Choroid plexus epithelial cell (primary cell): ENCODE data around the gene KIF5B.
A peak's percentile ranks its signal among the peaks of the same experiment; 100 is the strongest.
"Not testable (repeated sequence)": the region's sequence is repeated elsewhere in the genome, so short reads cannot be mapped to it uniquely, and the experiment has no call there.

Experiments
- DNase-seq: peaks from one replicate; pipeline ENCODE4 v3.0.0-alpha.2; 2010; ENCODE audit warnings: low read depth
- H3K4me3 ChIP-seq: 2 replicates; pipeline ENCODE4 v1.5.1; 2011; ENCODE audit warnings: low read depth, mild to moderate bottlenecking, control low read depth, low read length, moderate library complexity
- CTCF ChIP-seq: conservative IDR thresholded peaks from 2 replicates; pipeline ENCODE4 v1.5.1; 2011; ENCODE audit warnings: low read depth, mild to moderate bottlenecking, control low read depth, inconsistent platforms, low read length, moderate library complexity

KIF5B gene

GRCh38 chr10:32072025-32072800 is 16.0 kb upstream of the KIF5B start:
- H3K4me3 ChIP-seq = no peak overlapping the region
- TF ChIP-seq CTCF = no peak

GRCh38 chr10:32070645-32071044 is 14.4 kb upstream of the KIF5B start:
- no peak for DNase-seq
- TF ChIP-seq CTCF = no peak
- H3K4me3 ChIP-seq = no peak overlapping the region

More at GRCh38 chr10:32072025-32072800, 16.0 kb upstream of the KIF5B start:
- DNase-seq = no peak

DNA sequence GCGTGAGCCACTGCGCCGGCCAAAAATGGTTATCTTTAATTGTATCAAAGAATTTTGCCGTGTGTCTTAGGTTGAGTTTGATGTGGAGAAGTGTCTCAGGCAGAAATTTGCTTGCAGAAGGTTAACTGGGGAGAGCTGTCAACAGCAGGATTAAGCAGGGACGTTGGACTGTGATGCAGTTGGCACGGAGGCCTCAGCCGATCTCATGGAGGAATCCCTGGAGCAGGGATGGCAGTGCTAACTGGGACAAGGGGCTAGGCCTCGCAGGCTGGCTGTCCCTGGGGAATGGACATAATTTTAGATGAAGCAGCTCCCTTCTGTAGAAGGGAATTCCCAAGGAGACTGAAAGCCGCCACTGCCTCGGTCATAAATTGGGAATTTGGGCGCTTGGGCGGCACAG is 12.3 kb upstream of the KIF5B start:
- TF ChIP-seq CTCF = no peak
- DNase-seq = no peak
- no peak overlapping the region for H3K4me3 ChIP-seq

DNA sequence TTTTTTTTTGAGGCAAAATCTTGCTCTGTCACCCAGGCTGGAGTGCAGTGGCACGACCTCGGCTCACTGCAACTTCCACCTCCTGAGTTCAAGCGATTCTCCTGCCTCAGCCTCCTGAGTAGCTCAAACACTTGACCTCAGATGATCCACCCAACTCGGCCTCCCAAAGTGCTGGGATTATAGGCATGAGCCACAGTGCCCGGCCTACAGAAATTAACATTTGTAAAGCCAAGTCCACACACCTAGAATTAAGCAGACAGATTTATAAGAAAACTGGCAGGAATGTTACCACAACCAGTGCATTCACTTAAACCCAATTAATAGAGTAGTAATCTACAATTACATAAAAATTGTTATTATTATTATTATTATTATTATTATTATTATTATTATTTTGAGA is 11.7 kb upstream of the KIF5B start:
- not testable (repeated sequence) for DNase-seq, H3K4me3 ChIP-seq

- H3K4me3 ChIP-seq = no peak overlapping the region
- TF ChIP-seq CTCF = no peak
- DNase-seq = peak; percentile 74
Measured at GRCh38 chr10:32065856-32066255, 9.6 kb upstream of the KIF5B start.

DNA sequence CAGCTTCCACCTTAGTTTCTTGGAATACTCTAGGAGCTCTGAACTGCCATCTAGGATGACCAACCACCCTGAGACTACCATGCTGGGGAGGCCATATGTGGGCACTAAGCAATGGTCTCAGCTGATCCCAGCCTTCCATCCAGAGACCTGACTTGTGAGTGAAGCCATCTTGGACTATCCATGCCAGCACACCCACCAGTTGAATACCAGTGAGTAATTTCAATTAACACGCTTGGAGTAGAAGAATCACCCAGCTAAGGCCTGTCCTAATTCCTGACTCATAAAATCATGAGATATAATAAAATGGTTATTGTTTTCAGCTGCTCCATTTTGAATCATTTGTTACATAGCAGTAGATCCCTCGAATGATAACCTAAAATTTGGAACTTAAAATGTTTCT is 5.2 kb upstream of the KIF5B start:
- no peak for TF ChIP-seq CTCF
- DNase-seq = no peak
- no peak overlapping the region for H3K4me3 ChIP-seq

DNA sequence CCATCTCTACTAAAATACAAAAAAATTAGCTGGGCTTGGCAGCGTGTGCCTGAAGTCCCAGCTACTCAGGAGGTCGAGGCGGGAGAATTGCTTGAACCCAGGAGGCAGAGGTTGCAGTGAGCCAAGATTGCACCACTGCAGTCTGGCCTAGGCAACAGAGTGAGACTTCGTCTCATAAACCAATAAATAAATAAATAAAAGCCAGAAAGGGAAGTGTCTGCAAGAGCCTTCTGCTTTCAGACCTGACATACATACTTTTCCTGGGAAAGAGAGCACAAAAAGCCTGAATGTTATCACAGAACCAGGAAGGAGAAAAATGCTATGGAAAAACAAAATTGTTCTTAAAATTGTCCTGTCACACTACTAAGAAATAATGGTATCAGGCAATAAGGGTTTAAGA is 4.1 kb upstream of the KIF5B start:
- H3K4me3 ChIP-seq = no peak overlapping the region
- DNase-seq = no peak
- no peak for TF ChIP-seq CTCF
